GM21526 (cell line): ENCODE measurements around the gene DNAH2.
"Not testable (repeated sequence)": the region's sequence is repeated elsewhere in the genome, so short reads cannot be mapped to it uniquely, and the experiment has no call there.

Experiments used
- ATAC-seq: cut with Tn5 transposase; IDR thresholded peaks from one replicate; pipeline ENCODE4 v1.9.1; 2021; ENCODE audit warnings: moderate library complexity; ENCODE audit not compliant: unreplicated experiment, low FRiP score

DNAH2 gene

GRCh38 chr17:7774055-7774521 lies 56.5 kb downstream of the DNAH2 start:
- no peak for ATAC-seq

- ATAC-seq = no peak
These were observed 57.5 kb downstream of the DNAH2 start for GRCh38 chr17:7775051-7775450.

GRCh38 chr17:7777017-7777416 lies 59.5 kb downstream of the DNAH2 start:
- no peak for ATAC-seq

DNA sequence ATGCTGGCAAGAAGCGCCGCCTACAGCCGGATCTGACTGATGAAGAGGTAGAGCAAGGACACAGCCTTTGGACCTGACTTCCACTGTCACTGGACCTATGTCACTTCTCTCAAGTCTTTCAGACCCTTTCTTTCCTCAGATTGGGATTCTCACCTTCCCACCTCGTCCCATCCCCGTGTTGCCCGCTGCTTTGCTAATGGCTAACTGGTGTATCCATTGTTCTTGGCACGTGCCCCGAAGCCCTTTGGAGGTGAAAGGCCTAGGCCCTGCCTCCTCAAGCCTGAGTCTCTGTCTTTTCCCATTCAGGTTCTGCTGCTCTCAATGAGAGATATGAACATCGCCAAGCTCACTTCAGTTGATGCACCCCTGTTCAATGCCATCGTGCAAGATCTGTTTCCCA lies 63.2 kb downstream of the DNAH2 start:
- ATAC-seq = no peak

GRCh38 chr17:7781429-7781828 lies 63.9 kb downstream of the DNAH2 start:
- no peak for ATAC-seq

DNA sequence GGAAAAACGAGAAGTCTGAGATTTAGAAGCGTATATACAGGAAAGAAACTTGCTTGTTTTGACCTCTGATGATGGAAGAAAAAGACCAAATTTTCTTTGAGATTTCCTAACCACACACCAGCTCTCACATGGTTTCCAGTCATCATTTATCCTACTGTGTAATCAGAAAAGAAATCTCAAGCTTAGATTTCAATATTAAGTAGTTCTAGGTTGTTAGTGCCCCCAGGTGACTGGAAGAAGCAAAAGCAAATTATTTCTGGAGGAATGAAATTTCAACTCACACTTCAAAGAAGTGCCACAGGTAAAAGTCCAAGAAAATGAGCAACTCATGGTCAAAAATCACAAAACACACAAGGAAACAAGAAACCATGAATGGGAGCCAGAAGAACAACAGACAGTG lies 64.7 kb downstream of the DNAH2 start:
- ATAC-seq = no peak

GRCh38 chr17:7786866-7787265 lies 69.3 kb downstream of the DNAH2 start:
- ATAC-seq = no peak

GRCh38 chr17:7789131-7789530 lies 71.6 kb downstream of the DNAH2 start:
- no peak for ATAC-seq

- no peak for ATAC-seq
These were observed 72.6 kb downstream of the DNAH2 start for GRCh38 chr17:7790150-7790549.

- no peak for ATAC-seq
These were observed 75.1 kb downstream of the DNAH2 start for GRCh38 chr17:7792611-7793010.

GRCh38 chr17:7794075-7794663 lies 76.6 kb downstream of the DNAH2 start:
- no peak for ATAC-seq

DNA sequence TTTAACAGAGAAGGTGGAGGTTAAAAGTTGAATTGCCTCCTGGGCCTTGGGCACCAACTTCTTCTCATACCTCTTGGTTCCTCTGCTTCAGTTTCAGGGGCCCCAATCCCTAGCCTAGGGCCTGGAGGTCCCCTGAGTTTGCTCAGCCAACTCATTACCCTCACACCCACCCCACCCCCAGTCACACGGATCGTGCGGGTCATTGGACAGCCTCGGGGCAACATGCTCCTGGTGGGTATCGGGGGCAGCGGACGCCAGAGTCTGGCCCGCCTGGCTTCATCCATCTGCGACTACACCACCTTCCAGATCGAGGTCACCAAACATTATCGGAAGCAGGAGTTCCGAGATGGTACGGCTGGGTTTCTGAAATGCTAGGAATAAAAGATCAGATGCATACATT lies 80.4 kb downstream of the DNAH2 start:
- no peak for ATAC-seq

DNA sequence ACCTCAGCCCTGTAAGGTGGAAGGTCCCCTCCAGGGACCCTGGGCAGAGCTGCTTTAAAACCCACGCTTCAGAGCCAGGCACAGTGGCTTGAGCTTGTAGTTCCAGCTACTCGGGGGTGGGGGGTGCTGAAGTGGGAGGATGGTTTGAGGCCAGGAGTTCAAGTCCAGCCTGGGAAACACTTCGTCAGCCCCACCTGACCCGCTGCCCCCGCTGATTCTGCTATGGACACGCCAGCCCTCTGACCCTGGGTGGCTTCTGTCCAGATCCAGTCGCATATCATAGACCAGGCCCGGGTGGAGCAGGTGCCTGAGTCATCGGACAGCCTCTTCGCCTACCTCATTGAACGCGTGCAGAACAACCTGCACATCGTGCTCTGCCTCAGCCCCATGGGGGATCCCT lies 81.3 kb downstream of the DNAH2 start:
- ATAC-seq = no peak

DNA sequence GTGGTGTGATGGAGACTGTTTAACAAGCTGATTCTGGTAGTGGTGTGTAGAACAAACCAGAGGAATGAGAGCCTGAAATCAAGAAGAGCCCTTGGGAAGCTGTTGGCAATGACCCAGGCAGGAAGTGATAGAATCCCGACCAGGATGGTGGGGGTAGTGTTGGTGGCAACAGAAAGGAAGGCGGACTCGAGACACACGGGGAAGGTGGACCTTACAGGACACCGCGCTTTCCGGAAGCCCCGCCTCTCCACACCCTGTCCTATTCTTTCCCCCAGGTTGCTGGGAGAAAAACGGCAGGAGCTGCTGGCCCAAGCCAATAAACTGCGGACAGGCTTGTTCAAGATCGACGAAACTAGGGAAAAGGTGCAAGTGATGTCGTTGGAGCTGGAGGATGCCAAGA lies 86.4 kb downstream of the DNAH2 start:
- no peak for ATAC-seq

GRCh38 chr17:7806587-7806986 lies 89.0 kb downstream of the DNAH2 start:
- no peak for ATAC-seq

GRCh38 chr17:7807206-7807605 lies 89.7 kb downstream of the DNAH2 start:
- no peak for ATAC-seq

DNA sequence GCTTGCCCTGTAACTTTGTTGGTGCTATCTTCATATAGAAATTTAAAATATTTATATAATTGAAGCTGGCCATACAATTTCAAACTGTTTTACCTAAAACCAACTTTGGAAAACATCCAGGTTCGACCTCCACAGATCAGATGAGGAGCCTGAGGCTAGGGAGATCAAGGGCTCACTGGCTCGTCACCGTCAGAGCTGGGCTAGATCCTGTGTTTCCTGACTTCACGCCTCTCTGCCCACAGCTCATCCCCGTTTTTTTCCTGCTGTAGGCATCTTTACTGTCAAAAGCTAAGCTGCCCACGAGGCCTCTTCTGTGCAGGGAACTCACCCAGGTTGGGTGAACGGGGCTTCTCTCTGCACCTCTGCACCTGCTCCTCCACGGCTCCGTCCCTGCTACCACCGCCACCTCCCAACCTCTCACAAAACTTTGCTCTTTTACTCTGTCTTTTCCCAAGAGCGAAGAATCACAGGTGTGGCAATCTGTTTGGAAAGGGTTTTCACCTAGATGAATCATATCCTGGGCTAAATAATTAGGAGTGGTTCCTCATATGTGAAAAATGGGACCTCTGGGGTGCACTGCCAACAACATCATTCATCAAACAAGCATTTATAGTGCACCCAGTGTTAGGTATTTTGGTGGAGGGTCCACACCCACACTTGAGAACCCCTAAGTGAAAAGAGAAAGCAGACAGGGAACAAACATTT lies 91.7 kb downstream of the DNAH2 start:
- ATAC-seq = no peak

DNA sequence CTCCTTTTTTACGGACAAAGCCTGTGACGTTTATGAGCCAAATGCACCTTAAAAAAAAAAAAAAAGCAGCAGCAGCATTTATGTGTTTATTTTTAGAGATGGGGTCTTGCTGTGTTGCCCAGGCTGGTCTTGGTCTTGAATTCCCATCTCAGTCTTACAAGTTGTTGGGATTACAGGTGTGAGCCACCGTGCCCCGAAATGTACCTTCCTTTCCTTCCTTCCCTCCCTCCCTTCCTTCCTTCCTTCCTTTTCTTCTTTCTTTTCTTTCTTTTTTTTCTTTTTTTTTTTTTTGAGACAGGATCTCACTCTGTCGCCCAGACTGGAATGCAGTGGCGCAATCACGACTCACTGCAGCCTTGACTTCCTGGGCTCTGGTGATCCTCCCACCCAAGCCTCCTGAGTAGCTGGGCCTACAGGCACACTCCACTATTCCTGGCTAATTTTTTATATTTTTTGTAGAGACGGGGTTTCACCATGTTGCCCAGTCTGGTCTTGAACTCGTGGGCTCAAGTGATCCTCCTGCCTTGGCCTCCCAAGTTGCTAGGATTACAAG lies 92.3 kb downstream of the DNAH2 start:
- ATAC-seq = not testable (repeated sequence)

GRCh38 chr17:7811251-7811650 lies 93.7 kb downstream of the DNAH2 start:
- no peak for ATAC-seq

- ATAC-seq = no peak
These were observed 97.4 kb downstream of the DNAH2 start for GRCh38 chr17:7814969-7815368.

- ATAC-seq = no peak
These were observed 99.5 kb downstream of the DNAH2 start for GRCh38 chr17:7816926-7817642.

DNA sequence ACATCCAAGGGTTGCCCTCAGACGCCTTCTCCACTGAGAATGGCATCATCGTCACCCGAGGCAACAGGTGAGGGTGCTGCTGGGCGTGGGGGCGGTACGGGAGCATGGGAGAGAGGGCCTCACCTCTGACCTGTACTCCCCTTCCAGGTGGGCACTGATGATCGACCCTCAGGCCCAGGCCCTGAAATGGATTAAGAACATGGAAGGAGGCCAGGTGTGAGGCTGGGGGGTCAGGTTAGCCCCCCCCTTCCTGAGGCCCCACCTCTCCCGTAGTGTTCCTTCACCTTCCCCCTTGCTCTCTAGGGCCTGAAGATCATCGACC lies 100.1 kb downstream of the DNAH2 start:
- no peak for ATAC-seq
